Uterus (tissue), 2 donors: Measurements from ENCODE around the gene OR5H6.

Experiments used
- POLR2A ChIP-seq, 2 donors: fragments of 450-650 bp; IDR thresholded peaks; one replicate each; pipeline ENCODE4 v1.6.1; 2016; ENCODE audit warnings: antibody characterized with exemption in 2 of 2, mild to moderate bottlenecking in 1 of 2, moderate library complexity in 1 of 2
- TF ChIP-seq, protein P1 (sequence below), 4 experiments: fragments of 200-600 bp in 2 of 4; fragments of 450-650 bp in 2 of 4; sonication (generic) in 2 of 4; IDR thresholded peaks; one replicate each; pipeline ENCODE4 v1.5.1; 2016 to 2019; ENCODE audit warnings: antibody characterized with exemption in 4 of 4, mild to moderate bottlenecking in 2 of 4, moderate library complexity in 1 of 4

DNA sequence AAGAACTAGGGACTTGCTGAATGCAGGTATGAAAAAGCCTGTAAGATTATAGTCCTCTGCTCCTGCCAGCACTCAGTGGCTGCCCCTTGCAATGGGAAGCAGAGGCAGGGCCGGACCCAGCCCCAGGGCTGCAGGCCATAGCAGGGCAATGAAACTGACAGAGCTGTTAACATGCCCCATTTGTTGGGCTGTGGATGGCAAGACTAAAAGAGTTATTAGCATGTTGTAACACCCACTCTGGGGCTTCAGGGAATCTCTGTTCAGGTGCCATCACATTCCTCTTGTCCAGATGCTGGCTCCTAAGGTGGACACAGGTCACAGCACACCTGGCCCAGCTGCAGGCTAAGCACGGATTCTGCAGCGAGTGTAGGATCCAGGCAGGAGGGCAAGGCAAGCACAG is 10.9 kb downstream of the OR5H6 start:
- TF ChIP-seq, protein P1, sequence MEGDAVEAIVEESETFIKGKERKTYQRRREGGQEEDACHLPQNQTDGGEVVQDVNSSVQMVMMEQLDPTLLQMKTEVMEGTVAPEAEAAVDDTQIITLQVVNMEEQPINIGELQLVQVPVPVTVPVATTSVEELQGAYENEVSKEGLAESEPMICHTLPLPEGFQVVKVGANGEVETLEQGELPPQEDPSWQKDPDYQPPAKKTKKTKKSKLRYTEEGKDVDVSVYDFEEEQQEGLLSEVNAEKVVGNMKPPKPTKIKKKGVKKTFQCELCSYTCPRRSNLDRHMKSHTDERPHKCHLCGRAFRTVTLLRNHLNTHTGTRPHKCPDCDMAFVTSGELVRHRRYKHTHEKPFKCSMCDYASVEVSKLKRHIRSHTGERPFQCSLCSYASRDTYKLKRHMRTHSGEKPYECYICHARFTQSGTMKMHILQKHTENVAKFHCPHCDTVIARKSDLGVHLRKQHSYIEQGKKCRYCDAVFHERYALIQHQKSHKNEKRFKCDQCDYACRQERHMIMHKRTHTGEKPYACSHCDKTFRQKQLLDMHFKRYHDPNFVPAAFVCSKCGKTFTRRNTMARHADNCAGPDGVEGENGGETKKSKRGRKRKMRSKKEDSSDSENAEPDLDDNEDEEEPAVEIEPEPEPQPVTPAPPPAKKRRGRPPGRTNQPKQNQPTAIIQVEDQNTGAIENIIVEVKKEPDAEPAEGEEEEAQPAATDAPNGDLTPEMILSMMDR (IDR thresholded peaks at IDR 0.05): no peak
- TF ChIP-seq POLR2A (IDR thresholded peaks at IDR 0.05): no peak
